K562 (cell line): Measurements from ENCODE around the gene KIF26A. TPM values are rescaled to one million over a fixed set of nuclear protein-coding genes. Genes with fewer than 3 reads are reported as not detected.

Experiments
- ATAC-seq: fragments of 200-7000 bp; cut with Tn5 transposase; 3 replicates; pipeline ENCODE4 v1.9.1; 2020; ENCODE audit warnings: moderate library complexity
- BruUV-seq: library from RNA; stranded (reverse); fragments of 400-500 nt; replicated peaks from 2 replicates; lab custom pipeline; 2021; lab: Mats Ljungman, UMichigan
- CTCF ChIA-PET: fragments of 300-600 bp; formaldehyde crosslinking; extraction: SDS; loops from one replicate; lab custom pipeline; 2021; ENCODE audit warnings: low intra/inter-chr PET ratio; lab: Yijun Ruan, JAX
- POLR2A ChIA-PET: fragments of 300-600, 350-650 bp; sonication (Branson Sonifier 250); formaldehyde crosslinking; extraction: SDS; loops from one replicate; lab custom pipeline; 2021; ENCODE audit warnings: antibody characterized with exemption, inconsistent platforms; lab: Yijun Ruan, JAX
- DNase-seq, 4 experiments: peaks; one replicate each; pipeline versions ENCODE4 v3.0.0 to v3.0.0-alpha.2; 2011 to 2018; ENCODE audit warnings: low spot score in 3 of 4, mixed read lengths in 3 of 4; ENCODE audit errors: extremely low read depth in 1 of 4
- FAIRE-seq: peaks from 2 replicates; lab custom pipeline; 2011; peaks lifted over from hg19 to GRCh38; lab: Jason Lieb, UNC
- H2AFZ ChIP-seq: 2 replicates; pipeline ENCODE4 v1.6.0; 2011; ENCODE audit warnings: low read depth, low read length, control low read depth, inconsistent platforms
- H3K27ac ChIP-seq: fragments of 200-600 bp; 3 replicates; pipeline ENCODE4 v1.8.0; 2011; ENCODE audit warnings: low read depth, mild to moderate bottlenecking, control low read depth, inconsistent platforms, low read length, moderate library complexity, mixed read lengths; ENCODE audit errors: extremely low read depth
- H3K27me3 ChIP-seq, 2 experiments: fragments of 300-600 bp in 1 of 2; 2 replicates in 1 of 2; 3 replicates in 1 of 2; pipeline versions ENCODE4 v1.6.0 to v1.8.0; 2011; ENCODE audit warnings: inconsistent platforms in 2 of 2, low read length in 2 of 2, mild to moderate bottlenecking in 1 of 2, mixed read lengths in 1 of 2, moderate library complexity in 1 of 2; ENCODE audit not compliant: control insufficient read depth in 2 of 2, insufficient read depth in 2 of 2
- H3K36me3 ChIP-seq: fragments of 300-600 bp; 3 replicates; pipeline ENCODE4 v1.8.0; 2011; ENCODE audit warnings: mild to moderate bottlenecking, low read length, inconsistent platforms; ENCODE audit not compliant: control insufficient read depth, insufficient read depth
- H3K4me1 ChIP-seq, 2 experiments: fragments of 200-600 bp in 1 of 2; replicated peaks in 1 of 2; 2 replicates in 1 of 2; 3 replicates in 1 of 2; pipeline versions ENCODE4 v1.5.1 to v1.8.0; 2011; ENCODE audit warnings: inconsistent platforms in 2 of 2, low read length in 2 of 2, mild to moderate bottlenecking in 1 of 2, mixed read lengths in 1 of 2, moderate library complexity in 1 of 2; ENCODE audit not compliant: control insufficient read depth in 2 of 2, insufficient read depth in 2 of 2
- H3K4me2 ChIP-seq: 2 replicates; pipeline ENCODE4 v1.6.1; 2011; ENCODE audit warnings: low read length, control low read depth, inconsistent platforms, mixed read lengths; ENCODE audit not compliant: insufficient read depth
- H3K4me3 ChIP-seq: fragments of 200-600 bp; sonication (generic), shearing (Covaris generic); 2 replicates; pipeline ENCODE4 v1.5.1; 2016; ENCODE audit warnings: control low read depth, inconsistent platforms
- H3K79me2 ChIP-seq: fragments of 200-600 bp; 3 replicates; pipeline ENCODE4 v1.8.0; 2011; ENCODE audit warnings: low read length, inconsistent platforms; ENCODE audit not compliant: control insufficient read depth, insufficient read depth
- H3K9ac ChIP-seq, 2 experiments: 2 replicates each; pipeline versions ENCODE4 v1.6.0 to v1.6.1; 2011; ENCODE audit warnings: low read depth in 2 of 2, low read length in 2 of 2, control low read depth in 1 of 2, inconsistent platforms in 1 of 2, mild to moderate bottlenecking in 1 of 2, mixed read lengths in 1 of 2; ENCODE audit not compliant: insufficient read depth in 1 of 2
- H3K9me1 ChIP-seq: one replicate; pipeline ENCODE4 v1.6.0; 2011; ENCODE audit warnings: inconsistent platforms, mild to moderate bottlenecking, low read length, moderate library complexity; ENCODE audit not compliant: control insufficient read depth, insufficient read depth
- H3K9me3 ChIP-seq: replicated peaks from 2 replicates; pipeline ENCODE4 v1.5.1; 2011; ENCODE audit warnings: low read depth, low read length, inconsistent platforms; ENCODE audit not compliant: control insufficient read depth, insufficient read depth
- H4K20me1 ChIP-seq: replicated peaks from 2 replicates; pipeline ENCODE4 v1.6.1; 2011; ENCODE audit warnings: low read length, inconsistent platforms, mixed read lengths; ENCODE audit not compliant: control insufficient read depth, insufficient read depth
- MECOM ChIP-seq: fragments of 250-450 bp; sonication (Bioruptor Pico); IDR thresholded peaks from 2 replicates; pipeline ENCODE4 v1.8.0; 2022; ENCODE audit warnings: inconsistent platforms
- NCOA4 ChIP-seq: fragments of 450-650 bp; IDR thresholded peaks from 2 replicates; pipeline ENCODE4 v1.6.1; 2018; ENCODE audit warnings: mild to moderate bottlenecking; ENCODE audit not compliant: partially characterized antibody
- PHF20 ChIP-seq: fragments of 450-650 bp; IDR thresholded peaks from 2 replicates; pipeline ENCODE4 v1.6.1; 2018; ENCODE audit not compliant: partially characterized antibody
- RBM39 ChIP-seq: fragments of 200-400 bp; formaldehyde crosslinking; optimal IDR thresholded peaks from 2 replicates; pipeline ENCODE3; 2018; ENCODE audit warnings: low read depth, low read length
- WGBS: fragments of 100-300 bp; shearing (Covaris generic); methylation state at CpG from one replicate; pipeline ENCODE4 v1.1.6; 2016; ENCODE audit warnings: low coverage, mixed read lengths; ENCODE audit not compliant: insufficient coverage; ENCODE audit errors: missing lambda C conversion rate; 5-methylcytosine and 5-hydroxymethylcytosine counted together
- in situ Hi-C: fragments of 300-500 bp; cut with MboI; formaldehyde crosslinking; loops from 4 replicates; pipeline ENCODE4 v1.15.0; 2018; ENCODE audit warnings: inconsistent platforms, mixed read lengths
- intact Hi-C: fragments of 100-400 bp; cut with micrococcal nuclease; formaldehyde crosslinking; loops from 2 replicates; pipeline ENCODE4 v1.14.2; 2022
- polyA plus RNA-seq, 8 experiments: library from polyadenylated mRNA; depleted of rRNA in 4 of 8; stranded (reverse) in 5 of 8; unstranded in 3 of 8; fragments of >200 nt; fragmentation: Nextera tagmentation in 2 of 8; fragmentation: Illumina TruSeq in 1 of 8; extraction: Ambion mirVana in 2 of 8; extraction: Trizol in 1 of 8; gene quantifications; 2 replicates each; pipeline versions ENCODE4 v1.2.1 to v1.2.3, GENCODE V29; 2011 to 2014; ENCODE audit warnings: inconsistent platforms in 1 of 8, missing spikeins in 1 of 8
- total RNA-seq, 7 experiments: library from RNA; depleted of rRNA in 6 of 7; stranded (reverse); fragments of >200 nt in 6 of 7; fragmentation: Illumina TruSeq in 2 of 7; extraction: Trizol in 2 of 7; gene quantifications; 2 replicates each; pipeline versions ENCODE4 v1.2.1 to v1.2.3, GENCODE V29; 2011 to 2021; ENCODE audit warnings: low replicate concordance in 1 of 7
- TF ChIP-seq, protein P1 (sequence below): sonication (generic); formaldehyde crosslinking; IDR thresholded peaks from 2 replicates; pipeline ENCODE4 v1.8.0; 2022; ENCODE audit warnings: mild to moderate bottlenecking, missing genetic modification reagents
- TF ChIP-seq, protein P2 (sequence below): fragments of 250-450 bp; sonication (Bioruptor Pico); IDR thresholded peaks from 2 replicates; pipeline ENCODE4 v1.5.0; 2022; ENCODE audit warnings: mild to moderate bottlenecking
- TF ChIP-seq, protein P3 (sequence below): fragments of 200-800 bp; sonication (Bioruptor generic); IDR thresholded peaks from 2 replicates; pipeline ENCODE4 v1.6.1; 2017; ENCODE audit warnings: missing genetic modification characterization, missing compliant biosample characterization
- TF ChIP-seq, protein P4 (sequence below): fragments of 450-650 bp; IDR thresholded peaks from 2 replicates; pipeline ENCODE4 v1.6.1; 2016; ENCODE audit warnings: missing biosample characterization, missing genetic modification characterization

Gene KIF26A
- total and polyA plus RNA-seq, 9 of the 15 experiments (the other 6 are each of a cell fraction or from before 2014, with no cell fraction given), result 0.04 TPM; not detected in 8

DNA sequence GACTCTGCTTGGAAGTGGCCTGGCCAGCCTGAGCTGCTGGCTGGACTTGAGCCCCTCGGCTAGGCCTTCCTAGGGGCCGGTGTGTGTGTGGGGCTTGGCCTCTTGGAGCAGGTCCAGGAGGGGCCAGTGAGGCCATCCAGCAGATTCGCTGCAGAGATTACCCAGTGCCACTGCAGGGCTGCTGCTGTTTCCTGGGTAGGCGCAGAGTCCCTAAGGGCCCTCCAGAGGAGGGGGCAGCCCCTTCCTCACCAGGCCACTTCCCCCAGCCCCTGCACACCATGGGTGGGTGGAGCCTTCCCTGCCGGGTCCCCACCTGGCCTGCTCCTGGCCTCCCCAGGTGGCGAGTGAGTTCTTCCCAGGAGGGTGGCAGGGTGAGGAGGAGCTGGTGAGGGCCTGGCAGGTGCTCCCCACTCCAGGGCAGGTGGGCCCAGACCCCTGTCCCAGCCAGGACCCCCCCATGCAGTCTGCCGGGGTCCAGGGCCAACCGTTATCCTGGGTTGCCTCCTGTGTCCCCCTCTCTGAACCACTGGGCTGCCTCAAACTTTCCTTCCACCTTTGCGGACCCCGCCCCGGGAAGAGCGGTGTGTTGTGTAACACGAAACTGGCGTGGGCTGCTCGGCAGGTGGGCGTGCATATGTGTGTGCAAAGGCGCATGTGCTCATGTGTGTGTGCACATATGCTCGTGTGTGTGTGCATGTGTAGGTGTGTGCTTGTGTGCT is 27.7 kb upstream of the KIF26A start (continued):
- TF ChIP-seq, protein P1, sequence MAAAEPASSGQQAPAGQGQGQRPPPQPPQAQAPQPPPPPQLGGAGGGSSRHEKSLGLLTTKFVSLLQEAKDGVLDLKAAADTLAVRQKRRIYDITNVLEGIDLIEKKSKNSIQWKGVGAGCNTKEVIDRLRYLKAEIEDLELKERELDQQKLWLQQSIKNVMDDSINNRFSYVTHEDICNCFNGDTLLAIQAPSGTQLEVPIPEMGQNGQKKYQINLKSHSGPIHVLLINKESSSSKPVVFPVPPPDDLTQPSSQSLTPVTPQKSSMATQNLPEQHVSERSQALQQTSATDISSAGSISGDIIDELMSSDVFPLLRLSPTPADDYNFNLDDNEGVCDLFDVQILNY (CRISPR knock-in tag), result no peak
- TF ChIP-seq, all 486 proteins: peak for 0

DNA sequence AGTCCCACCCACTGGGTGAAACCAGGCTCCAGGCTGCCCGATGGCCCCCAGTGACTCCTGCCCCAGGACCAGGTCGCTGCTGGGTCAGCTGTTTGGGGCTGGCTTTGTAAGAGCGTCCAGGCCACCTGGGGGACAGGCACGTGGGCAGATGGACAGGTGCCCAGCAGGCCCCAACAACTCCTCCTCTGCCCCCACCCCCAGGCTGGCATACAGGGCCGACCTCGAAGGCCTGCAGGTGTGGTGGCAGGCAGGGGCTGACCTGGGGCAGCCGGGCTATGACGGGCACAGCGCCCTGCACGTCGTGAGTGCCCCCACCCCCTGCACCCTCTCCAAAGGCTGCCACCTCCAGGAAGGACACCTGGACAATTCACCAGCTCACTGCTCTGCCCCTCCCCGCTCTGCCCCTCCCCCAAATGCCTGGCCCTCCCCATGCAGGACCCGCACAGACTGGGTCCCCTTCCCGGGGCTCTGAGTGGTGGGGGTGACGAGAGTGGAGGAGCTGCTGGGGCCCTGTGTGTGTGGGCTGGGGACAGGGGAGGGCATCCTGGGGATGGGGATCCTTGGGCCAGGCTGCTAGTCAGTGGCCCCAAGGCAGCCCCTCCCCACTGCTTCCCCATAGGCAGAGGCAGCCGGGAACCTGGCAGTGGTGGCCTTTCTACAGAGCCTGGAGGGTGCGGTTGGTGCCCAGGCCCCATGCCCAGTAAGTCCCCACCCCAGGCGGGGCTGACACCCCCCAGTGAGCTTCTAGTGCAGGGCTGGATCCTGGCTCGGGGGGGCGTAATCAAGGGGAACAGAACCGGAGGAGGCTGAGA is 26.9 kb upstream of the KIF26A start:
- TF ChIP-seq RBM39, result no peak
- TF ChIP-seq PHF20, result no peak
- TF ChIP-seq, protein P2, sequence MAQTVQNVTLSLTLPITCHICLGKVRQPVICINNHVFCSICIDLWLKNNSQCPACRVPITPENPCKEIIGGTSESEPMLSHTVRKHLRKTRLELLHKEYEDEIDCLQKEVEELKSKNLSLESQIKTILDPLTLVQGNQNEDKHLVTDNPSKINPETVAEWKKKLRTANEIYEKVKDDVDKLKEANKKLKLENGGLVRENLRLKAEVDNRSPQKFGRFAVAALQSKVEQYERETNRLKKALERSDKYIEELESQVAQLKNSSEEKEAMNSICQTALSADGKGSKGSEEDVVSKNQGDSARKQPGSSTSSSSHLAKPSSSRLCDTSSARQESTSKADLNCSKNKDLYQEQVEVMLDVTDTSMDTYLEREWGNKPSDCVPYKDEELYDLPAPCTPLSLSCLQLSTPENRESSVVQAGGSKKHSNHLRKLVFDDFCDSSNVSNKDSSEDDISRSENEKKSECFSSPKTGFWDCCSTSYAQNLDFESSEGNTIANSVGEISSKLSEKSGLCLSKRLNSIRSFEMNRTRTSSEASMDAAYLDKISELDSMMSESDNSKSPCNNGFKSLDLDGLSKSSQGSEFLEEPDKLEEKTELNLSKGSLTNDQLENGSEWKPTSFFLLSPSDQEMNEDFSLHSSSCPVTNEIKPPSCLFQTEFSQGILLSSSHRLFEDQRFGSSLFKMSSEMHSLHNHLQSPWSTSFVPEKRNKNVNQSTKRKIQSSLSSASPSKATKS (CRISPR knock-in tag), result no peak
- TF ChIP-seq MECOM (CRISPR knock-in tag), result no peak
- no peak for TF ChIP-seq NCOA4
- TF ChIP-seq, protein P3, sequence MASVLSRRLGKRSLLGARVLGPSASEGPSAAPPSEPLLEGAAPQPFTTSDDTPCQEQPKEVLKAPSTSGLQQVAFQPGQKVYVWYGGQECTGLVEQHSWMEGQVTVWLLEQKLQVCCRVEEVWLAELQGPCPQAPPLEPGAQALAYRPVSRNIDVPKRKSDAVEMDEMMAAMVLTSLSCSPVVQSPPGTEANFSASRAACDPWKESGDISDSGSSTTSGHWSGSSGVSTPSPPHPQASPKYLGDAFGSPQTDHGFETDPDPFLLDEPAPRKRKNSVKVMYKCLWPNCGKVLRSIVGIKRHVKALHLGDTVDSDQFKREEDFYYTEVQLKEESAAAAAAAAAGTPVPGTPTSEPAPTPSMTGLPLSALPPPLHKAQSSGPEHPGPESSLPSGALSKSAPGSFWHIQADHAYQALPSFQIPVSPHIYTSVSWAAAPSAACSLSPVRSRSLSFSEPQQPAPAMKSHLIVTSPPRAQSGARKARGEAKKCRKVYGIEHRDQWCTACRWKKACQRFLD (CRISPR knock-in tag), result no peak
- TF ChIP-seq, protein P4, sequence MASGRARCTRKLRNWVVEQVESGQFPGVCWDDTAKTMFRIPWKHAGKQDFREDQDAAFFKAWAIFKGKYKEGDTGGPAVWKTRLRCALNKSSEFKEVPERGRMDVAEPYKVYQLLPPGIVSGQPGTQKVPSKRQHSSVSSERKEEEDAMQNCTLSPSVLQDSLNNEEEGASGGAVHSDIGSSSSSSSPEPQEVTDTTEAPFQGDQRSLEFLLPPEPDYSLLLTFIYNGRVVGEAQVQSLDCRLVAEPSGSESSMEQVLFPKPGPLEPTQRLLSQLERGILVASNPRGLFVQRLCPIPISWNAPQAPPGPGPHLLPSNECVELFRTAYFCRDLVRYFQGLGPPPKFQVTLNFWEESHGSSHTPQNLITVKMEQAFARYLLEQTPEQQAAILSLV (tag), result no peak
- POLR2A ChIA-PET, result no interaction called here
- WGBS, result 0% methylated on average over 5 of the region's 21 CpGs
- H3K27ac ChIP-seq, result no peak overlapping the region
- no peaks in the 10 kb centered on the region for H3K36me3 ChIP-seq
- H3K79me2 ChIP-seq, result no peaks in the 10 kb centered on the region
- CTCF ChIA-PET, result no interaction called here
- H3K9ac ChIP-seq, result no peak overlapping the region
- H3K9me3 ChIP-seq, result no peaks in the 10 kb centered on the region
- in situ Hi-C loops, result no loop called here
- no peaks in the 10 kb centered on the region for H3K9me1 ChIP-seq
- DNase-seq (no peak), ATAC-seq (no peak), FAIRE-seq (no peak)
- intact Hi-C loops, result no loop called here
- no peaks in the 10 kb centered on the region for H3K27me3 ChIP-seq
- H3K4me3 ChIP-seq, result no peak overlapping the region
- no peaks in the 10 kb centered on the region for H4K20me1 ChIP-seq
- no peak overlapping the region for H3K4me2 ChIP-seq
- no TSS peak for BruUV-seq
- peaks cover 0 to 19% of the 10 kb centered on the region in 2 experiments; a peak in 2 of 5 replicates for H3K4me1 ChIP-seq
- no peak overlapping the region for H2AFZ ChIP-seq
